Stimulated activated CD8-positive, alpha-beta memory T cell treated with anti-CD3 and anti-CD28 coated beads, Interleukin-12 subunit alpha, Interleukin-12 subunit beta, amount 100 ng/mL, for 4 hours (primary cell): Measurements from ENCODE around the gene HOATZ.

Experiments used
- DNase-seq: peaks from one replicate; pipeline ENCODE4 v3.0.0-alpha.2; 2020; ENCODE audit warnings: low read depth

Gene HOATZ

DNA sequence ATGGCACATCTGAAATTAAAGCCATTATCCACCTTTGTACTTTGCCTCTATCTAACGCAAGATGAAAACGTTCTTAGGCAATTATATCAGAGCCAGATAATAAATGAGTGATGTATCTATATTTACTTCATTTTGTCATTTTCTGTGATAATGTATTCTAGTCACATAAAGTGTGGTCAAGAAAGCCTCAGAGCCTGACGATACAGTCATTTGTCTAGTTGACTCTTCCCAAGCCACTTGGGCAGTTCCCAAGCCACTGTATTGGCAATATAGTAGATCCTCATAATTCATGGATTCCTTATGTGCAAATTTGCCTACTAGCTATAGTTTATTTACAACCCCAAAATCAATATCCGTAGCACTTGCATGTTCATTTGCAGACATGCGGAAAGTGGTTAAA lies 7.8 kb downstream of the HOATZ start:
- DNase-seq: no peak

DNA sequence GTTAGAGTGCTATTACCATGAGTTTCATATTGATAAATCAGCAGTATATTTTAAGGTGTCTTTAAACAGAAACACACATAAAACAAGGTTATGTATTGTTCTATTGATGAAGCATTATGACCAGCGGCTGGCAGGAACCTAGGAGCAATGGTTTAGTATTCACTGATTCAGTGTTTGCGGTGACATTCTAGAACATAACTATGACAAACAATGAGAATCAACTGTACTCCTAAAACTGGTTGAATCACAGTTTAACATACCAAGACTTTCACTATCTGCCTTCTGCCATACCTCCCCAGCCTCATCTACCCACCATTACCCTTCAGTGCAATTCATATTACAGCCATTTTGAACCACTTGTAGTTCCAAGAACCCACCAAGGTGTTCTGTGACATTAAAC lies 8.8 kb downstream of the HOATZ start:
- no peak for DNase-seq

DNA sequence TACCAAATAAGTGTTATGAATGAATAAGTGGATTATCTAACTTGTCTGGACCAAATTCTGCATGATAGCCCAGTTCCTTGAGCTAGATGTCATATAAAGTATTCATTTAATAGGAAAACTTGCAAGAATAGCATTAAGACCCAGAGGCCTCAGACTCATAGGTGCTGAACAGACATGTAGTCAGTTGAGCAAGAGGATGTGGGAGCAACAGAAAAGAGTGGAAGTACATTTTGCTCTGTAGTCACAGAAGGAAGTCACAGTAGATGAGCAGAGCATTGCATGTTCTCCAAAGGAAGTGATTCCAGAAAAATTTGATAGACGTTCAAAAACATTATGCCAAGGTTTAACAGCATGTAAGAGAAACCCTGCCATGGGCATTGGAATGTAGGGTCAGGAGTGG lies 9.5 kb downstream of the HOATZ start:
- DNase-seq: no peak

DNA sequence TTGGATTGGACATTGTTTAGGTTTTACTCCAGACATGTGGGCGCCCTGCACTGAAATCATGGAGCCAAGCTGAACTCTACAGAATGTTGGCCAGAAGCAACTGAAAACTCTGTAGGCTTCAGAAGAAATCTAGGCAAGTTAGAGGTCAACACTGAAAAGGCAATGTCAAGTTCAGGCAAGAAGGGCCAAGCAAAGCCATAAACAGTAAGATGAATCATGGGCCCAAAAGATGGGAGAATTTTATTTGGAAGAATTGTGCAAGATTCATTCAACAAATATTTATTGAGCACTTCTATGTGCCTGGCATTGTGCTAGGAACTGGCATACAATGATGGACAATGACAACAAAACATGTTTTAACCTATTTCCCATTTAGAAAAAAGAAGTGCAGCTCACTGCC lies 10.9 kb downstream of the HOATZ start:
- no peak for DNase-seq

DNA sequence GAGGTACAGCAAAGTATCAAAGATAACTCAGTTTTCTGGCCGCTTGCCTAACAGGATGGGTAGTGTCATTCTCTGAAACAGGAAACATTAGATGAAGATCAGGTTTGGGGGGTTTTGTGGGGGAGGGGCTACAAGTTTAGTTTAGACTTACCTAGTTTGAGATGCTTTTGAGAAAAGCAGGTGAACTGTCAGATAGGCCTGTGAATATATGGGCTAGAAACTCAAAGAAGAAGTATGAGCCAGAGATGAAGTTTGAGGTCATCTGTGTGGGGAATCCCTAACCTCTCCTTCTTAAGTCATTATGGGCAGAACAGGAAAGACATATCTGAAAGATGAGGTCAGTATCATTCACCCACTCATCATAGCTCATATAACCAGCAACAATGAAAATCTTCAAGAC lies 11.9 kb downstream of the HOATZ start:
- DNase-seq: no peak

DNA sequence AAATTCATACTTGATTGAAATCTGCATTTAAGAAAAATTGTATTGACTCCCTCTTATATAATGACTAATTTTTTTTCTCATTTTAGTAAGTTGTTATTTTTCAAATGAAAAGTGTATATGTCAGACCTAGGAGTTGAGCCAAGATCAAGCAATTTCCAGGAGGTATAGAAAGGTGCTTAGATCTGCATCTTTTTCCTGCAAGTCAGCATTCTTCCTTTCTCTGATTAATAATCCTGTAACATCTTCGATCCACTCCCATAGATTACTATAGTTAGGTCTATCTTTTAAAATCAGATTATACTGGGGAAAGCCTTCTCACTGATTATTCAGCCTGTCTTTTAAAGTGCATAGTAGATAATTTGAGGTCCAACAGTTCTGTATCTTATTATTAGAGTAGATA lies 12.7 kb downstream of the HOATZ start:
- DNase-seq: no peak

DNA sequence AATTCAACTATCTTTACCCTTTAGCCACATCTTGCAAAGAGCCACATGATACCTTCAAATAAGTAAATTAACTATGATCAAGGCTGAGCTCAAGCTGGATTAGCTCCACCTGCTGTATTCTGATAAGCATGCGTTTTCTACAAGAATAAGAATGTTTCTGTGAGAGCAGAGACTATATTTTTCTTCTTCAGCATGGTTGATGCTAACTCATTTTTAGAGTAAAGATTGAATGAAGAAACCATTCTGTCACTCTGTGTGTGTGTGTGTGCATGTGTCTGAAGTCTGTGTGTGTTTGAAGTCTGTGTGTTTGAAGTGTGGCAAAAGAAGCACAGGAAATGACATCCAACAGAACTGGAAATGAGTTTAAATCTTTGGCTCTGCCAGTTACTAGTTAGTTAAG lies 14.0 kb downstream of the HOATZ start:
- DNase-seq: no peak

DNA sequence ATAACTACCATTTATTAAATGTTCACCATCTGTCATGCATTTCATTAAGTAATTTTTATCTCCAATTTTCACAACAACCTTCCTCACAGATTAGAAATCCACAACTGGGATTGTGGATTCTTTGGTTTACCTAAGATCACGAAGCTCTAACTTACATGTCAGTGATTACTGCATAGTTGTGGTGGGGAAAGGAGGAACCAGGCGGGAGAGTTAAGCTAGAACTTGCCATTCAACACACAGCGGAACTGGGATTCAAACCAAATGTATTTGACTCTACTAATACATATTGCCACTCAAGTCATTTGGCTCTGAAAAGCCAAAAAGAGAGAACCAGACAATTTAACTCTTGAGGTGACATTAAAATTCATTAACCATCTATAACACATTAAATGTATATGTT lies 15.5 kb downstream of the HOATZ start:
- DNase-seq: no peak

DNA sequence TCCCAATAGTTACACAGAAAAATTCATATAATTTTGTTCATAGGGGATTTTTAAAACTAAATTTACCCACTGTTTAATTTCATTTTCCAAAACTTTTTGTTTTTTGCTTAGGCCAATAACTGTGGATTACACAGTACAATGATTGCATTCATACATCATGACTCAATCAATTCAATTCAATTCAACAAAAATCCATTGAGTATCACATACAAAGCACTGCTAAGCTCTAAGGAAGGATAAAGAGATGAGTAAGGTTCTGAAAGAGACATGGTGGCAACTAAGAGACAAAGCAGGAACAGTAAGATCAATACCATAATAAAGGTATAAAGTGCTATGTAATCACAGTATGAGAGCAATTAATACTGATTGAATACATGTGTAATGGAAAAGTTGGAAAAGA lies 16.6 kb downstream of the HOATZ start:
- no peak for DNase-seq

DNA sequence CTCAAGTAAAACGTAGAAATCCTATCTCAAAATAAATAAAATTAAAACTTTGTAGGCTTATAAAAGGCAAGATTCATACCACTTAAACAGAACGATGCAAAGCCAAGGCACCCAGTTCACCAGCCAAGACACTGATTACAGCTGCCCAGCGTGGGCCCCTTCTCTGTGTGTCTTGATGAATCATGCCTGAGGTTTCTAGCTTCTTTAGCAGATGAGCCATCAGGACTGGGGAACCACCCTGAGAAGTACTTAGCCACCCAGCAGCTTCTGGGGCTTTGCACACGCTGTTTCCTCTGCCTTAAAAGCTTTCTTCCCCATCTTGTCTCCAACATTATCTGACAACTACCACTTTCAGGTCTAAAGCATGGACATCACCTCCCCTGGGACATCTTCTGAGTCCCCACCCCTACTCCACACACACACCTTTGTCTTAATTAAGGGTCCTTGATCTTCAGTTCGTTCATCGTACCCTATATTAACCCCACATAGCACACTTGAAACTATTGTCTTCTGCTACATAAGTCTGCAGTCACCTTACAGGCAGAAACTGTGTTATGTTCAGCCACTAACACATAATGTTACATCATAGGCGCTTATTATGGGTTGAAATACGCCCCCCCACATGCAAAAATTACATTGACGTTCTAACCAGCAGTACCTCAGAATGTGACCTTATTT lies 17.2 kb downstream of the HOATZ start:
- no peak for DNase-seq

DNA sequence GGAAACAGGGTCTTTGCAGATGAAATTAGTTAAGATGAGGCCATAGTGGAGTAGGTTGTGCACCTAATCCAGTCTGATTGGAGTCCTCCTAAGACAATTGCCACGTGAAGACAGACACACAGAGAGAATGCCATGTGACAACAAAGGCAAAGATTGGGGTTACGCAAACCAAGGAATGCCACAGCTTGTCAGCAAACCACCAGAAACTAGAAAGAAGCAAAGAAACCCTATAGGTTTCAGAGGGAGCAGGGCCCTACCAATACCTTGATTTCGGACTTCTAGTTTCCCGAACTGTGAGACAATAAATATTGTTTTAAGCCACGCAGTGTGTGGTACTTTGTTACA lies 17.8 kb downstream of the HOATZ start:
- no peak for DNase-seq

DNA sequence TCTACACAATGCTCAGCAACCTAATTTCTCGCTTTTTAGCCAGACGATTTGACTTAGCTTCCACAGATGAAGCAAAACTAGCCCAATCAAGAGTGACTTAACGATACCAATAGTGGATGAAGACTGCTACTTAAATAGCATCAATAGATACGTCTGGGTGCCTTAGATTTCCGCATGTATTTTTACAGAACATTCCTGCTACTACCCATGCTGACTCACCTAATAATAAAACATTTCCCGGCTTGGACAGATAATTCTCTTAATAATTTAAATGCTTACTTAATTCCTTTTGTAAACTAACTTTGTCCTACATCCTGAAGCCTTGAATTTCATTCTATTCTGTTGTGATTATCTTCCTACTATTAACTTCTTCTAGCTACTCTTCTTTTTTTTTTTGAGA lies 20.7 kb downstream of the HOATZ start:
- no peak for DNase-seq

DNA sequence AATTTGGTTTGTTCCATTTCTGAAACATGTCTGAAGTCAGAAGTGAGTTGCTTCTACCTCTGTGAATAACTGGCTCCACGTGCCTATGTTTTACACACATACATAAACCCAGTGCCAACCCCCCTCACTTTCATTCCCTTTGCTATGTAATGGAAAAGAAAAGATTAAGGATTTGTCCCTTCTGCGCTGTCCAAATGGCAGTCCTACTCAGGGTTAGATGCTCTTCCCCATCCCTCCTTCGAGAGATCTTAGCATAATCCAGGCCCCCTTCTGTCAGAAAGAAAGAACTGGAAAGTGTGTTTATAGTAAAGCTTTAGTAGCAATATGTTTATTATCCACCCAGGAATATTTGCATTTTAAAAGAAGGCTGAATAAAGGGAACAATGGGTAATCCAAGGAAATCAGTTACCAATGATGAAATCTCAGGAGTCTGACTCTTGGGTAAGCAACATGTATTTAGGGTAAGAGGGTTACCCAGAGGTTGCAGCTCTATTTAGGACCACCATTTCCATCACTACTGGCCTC lies 22.8 kb downstream of the HOATZ start:
- no peak for DNase-seq

DNA sequence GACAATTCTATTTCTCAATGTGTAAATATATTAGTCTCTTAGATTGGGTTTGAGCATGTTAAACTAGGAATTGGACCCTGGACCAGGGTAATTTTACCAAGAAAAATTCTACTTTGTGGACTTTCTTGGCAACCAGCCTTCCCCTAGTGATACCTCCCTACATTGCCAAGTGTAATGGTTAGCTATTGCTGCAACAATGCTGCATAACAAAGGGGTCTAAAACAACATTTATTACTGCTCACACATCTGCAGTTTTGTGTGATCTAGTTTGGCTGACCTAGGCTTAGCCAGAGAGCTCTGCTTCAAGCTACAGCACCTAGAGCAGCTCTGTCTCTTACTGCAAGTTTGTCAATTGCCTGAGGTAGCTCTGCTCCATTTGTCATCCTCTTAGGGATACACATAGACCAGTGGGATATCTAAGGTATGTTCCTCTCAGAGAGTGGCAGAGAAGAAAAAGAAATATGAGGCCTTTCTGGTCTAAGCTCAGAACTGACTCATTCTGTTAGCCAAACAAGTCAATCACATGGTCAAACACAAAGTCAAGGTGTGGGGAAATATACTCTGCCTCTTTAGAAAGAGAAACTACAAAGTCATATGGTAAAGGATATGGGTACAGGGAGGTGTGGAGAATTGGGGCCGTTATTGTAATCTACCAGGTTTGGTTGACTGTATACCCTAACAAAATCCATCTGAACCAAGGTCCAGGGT lies 24.0 kb downstream of the HOATZ start:
- no peak for DNase-seq

DNA sequence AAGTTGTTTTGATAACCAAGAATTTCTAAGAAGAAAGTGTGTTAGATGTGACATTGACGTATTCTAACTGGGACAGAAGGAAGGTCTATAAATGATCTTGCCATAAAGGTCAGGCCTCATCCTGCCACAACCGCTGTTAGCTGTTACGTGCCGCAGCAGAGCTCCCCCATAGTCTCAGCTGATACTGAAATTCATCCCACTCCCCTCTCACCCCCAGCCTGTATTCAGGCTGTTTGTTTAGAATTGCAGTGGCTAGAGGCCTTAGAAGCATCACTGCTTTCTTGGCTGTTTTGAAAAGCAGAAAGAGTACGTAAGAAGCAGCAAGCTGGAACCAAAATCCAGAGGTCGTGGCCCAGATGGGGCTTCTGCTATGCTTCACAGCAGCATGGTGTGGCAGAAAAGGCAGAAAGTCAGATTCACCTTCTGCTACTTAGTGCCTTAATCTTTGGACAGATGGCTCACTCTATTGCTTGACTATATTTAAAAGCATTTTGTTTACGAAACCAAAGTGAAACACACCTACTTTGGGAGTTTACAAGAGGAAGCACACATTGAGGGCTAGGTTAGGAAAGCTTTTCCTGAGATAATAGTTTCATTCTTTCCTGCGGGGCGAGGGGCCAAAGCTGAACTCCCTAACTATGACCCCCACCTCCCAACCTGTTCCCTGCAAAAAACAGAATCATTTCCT lies 25.0 kb downstream of the HOATZ start:
- DNase-seq: no peak

DNA sequence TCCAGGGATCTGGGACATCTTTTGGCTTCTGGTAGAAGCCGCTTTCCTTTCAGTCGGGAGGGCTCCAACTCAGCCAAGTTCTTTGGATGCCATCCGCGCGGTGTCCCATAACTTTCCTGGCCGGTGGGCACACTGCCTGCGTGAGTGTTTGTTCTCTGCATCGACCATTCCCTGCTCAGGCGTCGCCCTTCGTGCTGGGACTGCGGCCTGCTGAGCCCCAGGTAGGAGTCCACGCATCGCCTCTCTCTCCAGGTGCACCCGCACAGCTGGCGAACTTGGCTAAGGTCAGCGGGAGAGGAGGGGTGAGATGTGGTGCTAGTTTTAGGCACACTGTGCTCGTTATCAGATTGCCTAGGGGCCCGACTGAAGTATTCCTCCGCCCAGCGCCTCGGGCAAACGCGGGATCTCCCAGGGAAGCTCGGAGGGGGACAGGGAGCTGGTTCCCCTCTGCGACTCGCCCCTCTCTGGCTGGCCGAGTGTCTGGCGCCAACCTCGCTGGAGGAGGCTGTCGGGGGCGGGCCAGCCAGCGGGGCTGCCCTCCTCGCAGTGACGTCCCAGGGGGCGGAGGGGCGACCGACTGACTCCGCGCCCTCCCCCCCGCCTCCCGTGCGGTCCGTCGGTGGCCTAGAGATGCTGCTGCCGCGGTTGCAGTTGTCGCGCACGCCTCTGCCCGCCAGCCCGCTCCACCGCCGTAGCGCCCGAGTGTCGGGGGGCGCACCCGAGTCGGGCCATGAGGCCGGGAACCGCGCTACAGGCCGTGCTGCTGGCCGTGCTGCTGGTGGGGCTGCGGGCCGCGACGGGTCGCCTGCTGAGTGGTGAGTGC lies 25.7 kb downstream of the HOATZ start, which contains the start of gene LAYN:
LAYN (plus strand) TSS at position 607 of the 823 bp plus-strand sequence; CDS start at position 731, 124 bp downstream.
- DNase-seq: peak; percentile 30

DNA sequence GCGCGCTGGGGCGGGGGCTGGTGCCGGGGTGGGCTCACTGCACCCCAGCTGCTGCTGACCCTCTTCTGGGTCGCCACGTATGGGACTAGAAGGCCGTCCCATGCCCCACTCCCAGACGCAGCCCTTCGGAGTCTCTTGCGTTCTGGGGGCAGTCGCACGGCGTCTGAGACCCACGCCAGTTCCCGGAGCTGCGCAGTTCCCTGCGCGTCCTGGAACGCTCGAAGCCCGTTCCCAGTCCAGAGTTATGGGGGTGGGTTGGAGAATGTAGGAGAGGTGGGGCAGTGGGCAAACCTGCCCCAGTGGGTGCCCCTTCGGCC lies 26.3 kb downstream of the HOATZ start:
- DNase-seq: no peak

DNA sequence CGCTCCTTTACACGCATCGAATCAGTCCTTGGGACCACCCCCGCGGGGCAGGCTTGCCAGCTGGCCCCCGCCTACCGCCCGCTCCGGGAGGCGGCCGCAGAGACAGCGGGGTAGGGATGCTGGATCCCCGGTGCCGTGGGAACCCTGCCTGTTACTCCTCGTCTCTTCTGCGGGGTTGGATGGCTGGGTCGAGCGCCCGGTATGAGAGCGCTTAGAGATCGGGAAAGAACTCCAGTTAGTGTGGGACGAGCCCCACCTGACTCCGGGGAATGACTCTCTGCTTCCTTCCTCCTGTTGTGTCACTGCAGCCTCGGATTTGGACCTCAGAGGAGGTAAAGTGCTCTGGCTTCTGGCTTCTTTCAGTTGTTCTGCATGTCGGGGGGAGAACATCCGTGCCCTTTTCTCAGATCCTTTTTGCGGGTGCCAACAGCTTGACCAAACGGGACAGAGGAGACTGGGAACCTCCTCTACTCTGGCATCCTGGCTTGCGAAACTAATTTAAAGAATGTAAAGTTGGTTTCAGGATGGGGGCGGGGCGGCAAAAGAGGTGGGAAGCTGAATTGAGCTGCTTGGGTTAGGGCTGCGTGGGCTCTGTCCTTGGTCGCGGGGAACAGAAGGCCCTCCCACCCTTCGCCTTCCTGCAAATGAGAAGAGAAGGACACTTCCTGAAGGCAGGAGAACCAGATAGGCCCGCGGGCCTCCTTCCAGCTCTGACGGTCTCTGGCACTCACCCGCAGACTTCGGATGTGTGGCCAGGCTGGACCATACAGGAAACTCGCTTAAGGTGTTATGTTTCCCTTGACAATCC lies 26.9 kb downstream of the HOATZ start:
- no peak for DNase-seq

DNA sequence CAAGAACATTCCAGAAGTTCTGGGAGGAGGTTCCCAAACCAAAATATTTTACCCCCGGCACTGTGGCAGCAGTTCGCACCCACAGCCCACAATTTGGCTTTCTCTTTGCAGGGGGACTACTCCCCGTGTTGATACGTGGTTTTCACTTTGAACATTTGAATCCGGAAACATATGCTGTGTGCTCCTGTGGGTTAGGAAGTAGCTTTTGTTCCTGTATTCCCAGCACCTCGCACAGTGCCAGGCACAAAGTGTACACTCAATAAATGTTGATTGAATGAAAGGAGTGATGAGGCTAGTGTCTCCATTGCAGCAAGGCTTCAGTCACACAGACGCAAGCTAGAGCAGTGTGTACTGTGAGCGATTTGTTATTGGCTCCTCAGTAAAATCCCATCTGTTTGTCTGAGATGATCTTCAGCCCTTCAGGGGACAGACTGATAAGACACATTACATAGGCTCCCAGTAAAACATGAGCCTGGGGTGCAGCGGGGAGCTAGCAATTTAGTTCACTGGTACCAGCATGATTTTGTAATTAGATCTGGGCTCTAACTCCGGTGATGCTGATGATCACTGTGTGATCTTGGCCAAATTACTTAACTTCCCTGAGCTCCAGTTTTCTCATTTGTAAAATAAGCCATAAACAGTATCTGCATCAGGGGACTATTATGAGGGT lies 28.2 kb downstream of the HOATZ start:
- DNase-seq: no peak

DNA sequence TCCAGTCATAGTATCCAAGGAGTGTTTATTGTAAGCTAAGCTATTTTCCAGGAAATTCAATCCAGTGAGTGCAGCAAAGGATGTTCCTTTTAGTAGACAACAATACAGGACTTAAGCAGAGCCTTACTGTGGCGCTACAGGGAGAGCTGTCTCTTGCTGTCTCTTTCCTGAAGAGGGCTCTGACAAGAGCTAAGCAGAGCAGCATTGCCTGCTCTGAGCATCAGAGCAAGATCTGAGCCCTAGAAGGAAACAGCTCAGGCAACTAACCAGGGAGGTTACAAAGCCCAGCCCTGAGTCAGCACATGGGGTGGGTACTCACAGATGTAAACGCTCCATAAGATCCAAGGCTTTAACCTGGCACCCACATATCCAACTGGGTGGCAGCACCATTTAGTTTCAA lies 33.9 kb downstream of the HOATZ start:
- DNase-seq: no peak
